ACC112 (cell line): ENCODE measurements around the gene MYOF.

ENCODE experiments used
- H2AFZ ChIP-seq: fragments of 200-600 bp; sonication (generic); one replicate; pipeline ENCODE4 v1.6.0; 2017; ENCODE audit warnings: antibody characterized with exemption, low read length; ENCODE audit not compliant: unreplicated experiment
- H3K27ac ChIP-seq: fragments of 200-600 bp; sonication (generic); 2 replicates; pipeline ENCODE4 v1.5.1; 2014; ENCODE audit warnings: low read depth, mild to moderate bottlenecking, antibody characterized with exemption, low read length, moderate library complexity
- H3K27me3 ChIP-seq: fragments of 200-600 bp; sonication (generic); 2 replicates; pipeline ENCODE4 v1.6.1; 2014; ENCODE audit warnings: mild to moderate bottlenecking, antibody characterized with exemption, low read length, moderate library complexity, mixed read lengths; ENCODE audit not compliant: insufficient read depth
- H3K36me3 ChIP-seq: fragments of 200-600 bp; sonication (generic); 2 replicates; pipeline ENCODE4 v1.6.1; 2016; ENCODE audit warnings: mild to moderate bottlenecking, antibody characterized with exemption, low read length, moderate library complexity, mixed read lengths; ENCODE audit not compliant: insufficient read depth
- H3K4me1 ChIP-seq: fragments of 200-600 bp; sonication (generic); one replicate; pipeline ENCODE4 v1.6.1; 2016; ENCODE audit warnings: low read length, mixed read lengths; ENCODE audit not compliant: insufficient read depth, unreplicated experiment, control insufficient read depth
- H3K4me3 ChIP-seq: fragments of 200-600 bp; sonication (generic); 2 replicates; pipeline ENCODE4 v1.5.1; 2014; ENCODE audit warnings: mild to moderate bottlenecking, low read depth, low read length
- H3K79me2 ChIP-seq: fragments of 200-600 bp; sonication (generic); one replicate; pipeline ENCODE4 v1.6.0; 2016; ENCODE audit warnings: low read length; ENCODE audit not compliant: control insufficient read depth, unreplicated experiment, insufficient read depth

The MYOF gene

DNA sequence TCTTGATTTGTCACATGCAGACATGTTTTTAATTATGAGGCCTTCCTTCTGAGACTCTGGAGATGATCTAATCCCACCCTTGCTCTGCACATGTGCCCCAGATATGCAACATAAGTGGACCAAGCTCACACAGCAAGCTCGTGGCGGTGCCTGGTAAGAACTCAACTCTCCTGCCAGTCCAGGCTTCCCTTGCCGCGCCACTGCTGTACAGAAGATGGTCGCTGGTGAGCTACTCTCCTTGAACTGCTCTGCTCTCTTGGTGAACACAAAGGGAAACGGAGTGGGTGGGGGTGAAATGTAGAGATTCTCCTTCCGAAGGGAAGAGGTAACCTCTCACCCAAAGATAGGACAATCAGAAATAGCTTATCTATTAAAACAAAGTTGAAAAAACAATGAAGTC lies 25.7 kb downstream of the MYOF start:
- Histone ChIP-seq H3K4me1 (peaks cover 45% of the 10 kb centered on the region), H3K27ac (peak overlapping the region; percentile 93), H3K36me3 (peaks cover 55% of the 10 kb centered on the region), H3K27me3 (no peaks in the 10 kb centered on the region), H2AFZ (no peak overlapping the region), H3K79me2 (peaks cover 66% of the 10 kb centered on the region), H3K4me3 (no peak overlapping the region)

DNA sequence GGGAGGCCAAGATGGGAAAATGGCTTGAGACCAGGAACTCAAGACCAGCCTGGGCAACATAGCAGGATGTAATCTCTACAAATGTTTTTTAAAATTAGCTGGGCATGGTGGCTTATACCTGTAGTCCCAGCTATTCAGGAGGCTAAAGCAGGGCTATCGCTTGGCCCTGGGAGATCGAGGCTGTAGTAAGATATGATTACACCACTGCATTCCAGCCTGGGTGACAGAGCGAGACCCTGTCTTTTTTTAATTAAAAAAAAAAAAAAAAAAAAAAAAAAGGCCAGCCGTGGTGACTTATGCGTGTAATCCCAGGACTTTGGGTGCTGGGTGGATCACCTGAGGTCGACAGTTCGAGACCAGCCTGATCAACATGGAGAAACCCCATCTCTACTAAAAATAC lies 27.4 kb downstream of the MYOF start:
- Histone ChIP-seq H3K36me3 (peaks cover 53% of the 10 kb centered on the region), H2AFZ (no peak overlapping the region), H3K79me2 (peaks cover 51% of the 10 kb centered on the region), H3K27ac (no peak overlapping the region), H3K4me3 (no peak overlapping the region), H3K27me3 (no peaks in the 10 kb centered on the region), H3K4me1 (peaks cover 34% of the 10 kb centered on the region)

DNA sequence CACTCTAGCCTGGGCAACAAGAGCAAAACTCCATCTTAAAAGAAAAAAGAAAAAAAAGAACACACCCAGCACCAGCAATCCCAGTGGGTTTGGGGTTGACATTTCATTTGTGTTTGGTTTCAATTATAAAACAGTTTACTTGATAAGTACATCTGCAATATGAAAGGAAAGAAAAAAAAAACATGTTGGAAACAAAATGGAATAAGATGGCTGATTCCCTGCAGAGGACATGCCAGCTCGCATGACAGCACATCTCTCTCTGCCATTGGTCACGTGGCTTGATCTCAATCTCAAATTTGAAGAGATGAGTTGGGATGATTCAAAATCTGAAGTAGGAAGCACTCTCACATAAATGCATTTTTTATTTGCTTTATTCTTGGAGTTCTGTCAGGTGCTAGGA lies 28.0 kb downstream of the MYOF start:
- Histone ChIP-seq H3K27ac (no peak overlapping the region), H3K36me3 (peaks cover 48% of the 10 kb centered on the region), H2AFZ (no peak overlapping the region), H3K4me1 (peaks cover 28% of the 10 kb centered on the region), H3K79me2 (peaks cover 45% of the 10 kb centered on the region), H3K4me3 (no peak overlapping the region), H3K27me3 (no peaks in the 10 kb centered on the region)

DNA sequence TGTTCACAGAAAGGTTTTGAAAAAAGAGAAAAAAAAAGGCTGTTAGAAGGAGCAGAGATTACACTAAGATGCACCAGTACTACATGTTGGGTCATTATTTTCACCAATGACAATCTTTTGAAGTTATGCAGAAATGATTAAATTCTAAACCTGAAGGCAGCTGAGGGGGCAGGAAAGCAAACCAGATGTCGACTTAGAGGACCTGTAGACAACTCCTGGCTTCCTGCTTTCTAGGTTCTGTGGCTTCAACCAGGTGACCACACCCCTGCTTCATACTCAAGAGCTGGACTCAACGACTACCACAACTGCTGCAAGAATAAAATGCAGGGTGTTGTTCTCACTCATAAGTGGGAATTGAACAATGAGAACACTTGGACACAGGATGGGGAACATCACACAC lies 30.0 kb downstream of the MYOF start:
- Histone ChIP-seq H3K4me1 (peaks cover 11% of the 10 kb centered on the region), H3K79me2 (peaks cover 32% of the 10 kb centered on the region), H2AFZ (no peak overlapping the region), H3K27me3 (no peaks in the 10 kb centered on the region), H3K36me3 (peaks cover 49% of the 10 kb centered on the region), H3K4me3 (no peak overlapping the region), H3K27ac (0 out of 2 replicates have a peak overlapping the region, but pooled peaks have one; percentile 0)

DNA sequence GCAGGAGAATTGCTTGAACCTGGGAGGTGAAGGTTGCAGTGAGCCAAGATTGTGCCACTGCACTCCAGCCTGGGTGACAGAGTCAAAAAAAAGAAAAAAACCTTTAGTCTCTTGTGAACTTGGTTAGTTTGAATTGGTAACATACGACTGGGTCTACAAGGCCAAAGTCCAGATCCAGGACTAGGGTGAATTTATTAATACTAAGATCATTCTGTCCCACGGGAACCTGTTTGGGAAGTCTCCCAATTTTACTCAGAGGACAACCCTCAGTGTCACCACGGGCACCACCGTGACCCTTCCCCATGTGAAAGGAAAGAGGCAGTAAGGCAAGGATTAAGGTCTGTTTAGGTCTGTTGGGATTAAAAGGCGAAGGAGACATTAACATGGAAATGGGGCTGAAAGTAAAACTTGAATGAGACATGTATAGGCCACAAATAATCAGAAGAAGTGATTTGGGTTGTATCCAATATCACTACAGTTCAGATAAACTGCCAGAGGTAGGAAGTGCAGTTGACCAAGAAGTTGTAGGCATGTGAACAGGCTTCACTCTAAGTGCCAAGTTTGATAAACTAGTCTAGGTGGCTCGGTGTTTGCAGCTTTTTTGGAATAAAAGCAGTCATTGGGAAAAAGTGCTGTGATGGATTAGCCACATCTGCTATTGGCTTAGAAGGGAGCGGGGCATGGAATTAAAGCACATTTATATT lies 30.7 kb downstream of the MYOF start:
- Histone ChIP-seq H3K27ac (0 out of 2 replicates have a peak overlapping the region, but pooled peaks have one; percentile 0), H3K79me2 (peaks cover 25% of the 10 kb centered on the region), H3K27me3 (no peaks in the 10 kb centered on the region), H3K4me3 (no peak overlapping the region), H3K36me3 (peaks cover 42% of the 10 kb centered on the region), H2AFZ (no peak overlapping the region), H3K4me1 (peaks cover 5% of the 10 kb centered on the region)

DNA sequence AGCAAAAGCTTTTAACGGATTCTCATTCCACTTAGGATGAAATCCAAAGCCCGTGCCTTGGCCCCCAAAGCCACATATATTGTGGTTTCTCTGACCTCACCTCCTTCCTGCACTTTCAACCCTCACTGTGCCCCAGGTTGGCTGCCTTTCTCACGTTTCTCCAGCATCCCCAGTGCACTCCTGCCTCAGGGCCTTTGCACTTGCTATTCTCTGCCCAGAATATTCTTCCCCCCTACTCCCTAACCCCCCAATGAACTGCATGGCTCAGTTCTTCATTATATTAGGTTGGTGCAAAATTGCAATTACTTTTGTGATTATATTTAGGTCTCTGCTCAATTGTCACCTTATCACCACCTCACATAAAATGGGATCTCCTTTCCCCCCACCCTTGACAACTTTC lies 34.2 kb downstream of the MYOF start:
- Histone ChIP-seq H3K27ac (no peak overlapping the region), H3K79me2 (peaks cover 21% of the 10 kb centered on the region), H3K4me3 (no peak overlapping the region), H3K27me3 (no peaks in the 10 kb centered on the region), H3K36me3 (peaks cover 25% of the 10 kb centered on the region), H2AFZ (no peak overlapping the region), H3K4me1 (peaks cover 27% of the 10 kb centered on the region)

DNA sequence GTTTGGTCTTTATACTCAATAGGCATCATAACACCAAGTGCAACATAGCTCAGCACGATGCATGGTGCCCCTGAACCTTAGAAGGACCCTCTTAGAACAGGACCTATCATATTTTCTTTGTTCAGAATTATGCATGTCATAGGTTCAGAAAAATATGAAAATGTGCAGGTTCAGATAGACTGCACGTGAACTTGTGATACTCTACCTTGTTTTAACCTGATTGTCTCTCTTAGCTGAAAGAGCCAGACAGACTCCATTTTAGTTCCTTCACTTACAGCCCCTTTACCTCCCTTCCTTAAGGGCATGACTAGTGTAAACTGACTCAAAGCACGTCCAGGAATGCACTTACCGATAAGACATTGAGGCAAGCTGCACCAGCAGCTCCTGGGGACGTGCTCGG lies 35.1 kb downstream of the MYOF start:
- Histone ChIP-seq H2AFZ (no peak overlapping the region), H3K4me3 (no peak overlapping the region), H3K79me2 (peaks cover 22% of the 10 kb centered on the region), H3K27ac (peak overlapping the region; percentile 100), H3K4me1 (peaks cover 37% of the 10 kb centered on the region), H3K36me3 (peaks cover 19% of the 10 kb centered on the region), H3K27me3 (no peaks in the 10 kb centered on the region)

DNA sequence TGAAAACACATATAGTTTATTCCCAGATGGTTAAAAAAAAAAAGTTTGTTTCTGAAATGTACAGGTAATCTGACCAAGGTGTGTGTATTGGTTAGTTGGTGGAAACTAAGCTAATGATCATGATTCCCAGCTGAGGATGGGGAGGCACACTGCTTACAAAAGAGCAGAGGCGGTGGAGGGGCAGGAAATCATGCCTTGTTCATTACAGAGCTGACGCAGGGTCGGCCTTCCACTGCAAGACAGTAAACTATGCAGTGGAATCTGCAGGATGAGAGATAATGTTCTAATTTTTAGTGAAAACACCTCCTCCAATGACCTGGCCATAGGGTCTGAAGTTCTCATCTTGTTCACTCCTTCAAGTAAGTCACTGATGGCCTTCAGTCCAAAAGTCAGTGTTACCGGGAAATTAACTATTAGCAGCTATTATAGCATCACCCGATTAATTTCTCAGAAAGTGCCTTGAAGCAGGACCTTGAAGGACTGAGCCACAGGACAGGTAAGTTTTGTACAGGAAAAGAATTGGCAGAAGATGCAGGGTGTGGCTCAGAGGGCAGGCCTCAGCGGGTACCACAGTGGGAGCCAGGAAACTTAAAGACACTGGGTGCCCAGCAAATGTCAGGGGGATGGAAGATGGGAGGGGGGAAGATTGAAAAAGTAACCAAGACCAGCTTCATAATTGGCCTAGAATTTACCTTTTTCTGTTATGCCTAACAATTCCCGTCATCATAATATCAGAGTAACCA lies 36.0 kb downstream of the MYOF start:
- Histone ChIP-seq H2AFZ (no peak overlapping the region), H3K4me1 (peaks cover 41% of the 10 kb centered on the region), H3K27me3 (no peaks in the 10 kb centered on the region), H3K27ac (peak overlapping the region; percentile 100), H3K36me3 (peaks cover 10% of the 10 kb centered on the region), H3K4me3 (no peak overlapping the region), H3K79me2 (peaks cover 28% of the 10 kb centered on the region)

DNA sequence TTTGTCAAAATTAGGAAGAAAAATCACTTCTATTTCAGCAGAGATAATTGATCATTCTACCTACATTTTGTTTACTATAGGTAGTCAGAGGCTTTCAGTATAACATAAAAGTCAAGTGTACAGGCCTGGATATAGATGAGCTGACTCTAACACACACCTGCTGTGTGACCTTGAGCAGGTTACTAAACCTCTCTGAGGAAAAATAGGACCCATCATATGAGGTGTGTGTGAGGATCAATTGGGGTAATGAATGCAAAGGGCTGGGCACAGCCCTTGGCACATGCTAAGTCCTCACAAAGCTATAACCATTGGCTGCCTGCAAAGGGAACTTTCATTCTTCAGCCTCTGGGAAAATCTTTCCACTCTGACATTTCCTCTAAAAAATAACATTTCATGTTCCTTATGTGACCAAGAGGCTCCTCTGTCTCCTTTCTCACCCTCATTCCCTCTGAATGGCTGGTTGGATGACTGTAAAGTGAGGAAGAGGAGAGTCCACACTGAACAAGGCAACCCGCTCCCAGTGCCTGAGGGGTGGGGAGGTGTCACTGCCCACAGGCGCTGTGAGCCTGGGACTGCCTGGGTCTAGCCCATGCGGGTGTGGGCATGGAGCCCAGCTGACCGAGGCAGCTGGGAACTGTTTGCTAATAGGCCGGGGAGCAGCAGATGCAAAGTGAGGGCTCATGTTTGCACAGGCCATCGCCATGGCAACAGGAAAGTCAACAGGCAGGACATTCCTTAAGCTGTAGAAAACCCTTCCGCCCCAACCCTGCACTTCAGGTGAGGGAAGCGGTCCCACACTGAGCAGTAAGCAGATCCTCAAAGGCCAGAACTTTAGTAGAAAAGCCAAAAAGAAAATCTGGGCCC lies 36.8 kb downstream of the MYOF start:
- Histone ChIP-seq H3K4me3 (no peak overlapping the region), H3K79me2 (peaks cover 36% of the 10 kb centered on the region), H3K27ac (peak overlapping the region; percentile 100), H2AFZ (no peak overlapping the region), H3K27me3 (no peaks in the 10 kb centered on the region), H3K36me3 (peaks cover 10% of the 10 kb centered on the region), H3K4me1 (peaks cover 49% of the 10 kb centered on the region)

DNA sequence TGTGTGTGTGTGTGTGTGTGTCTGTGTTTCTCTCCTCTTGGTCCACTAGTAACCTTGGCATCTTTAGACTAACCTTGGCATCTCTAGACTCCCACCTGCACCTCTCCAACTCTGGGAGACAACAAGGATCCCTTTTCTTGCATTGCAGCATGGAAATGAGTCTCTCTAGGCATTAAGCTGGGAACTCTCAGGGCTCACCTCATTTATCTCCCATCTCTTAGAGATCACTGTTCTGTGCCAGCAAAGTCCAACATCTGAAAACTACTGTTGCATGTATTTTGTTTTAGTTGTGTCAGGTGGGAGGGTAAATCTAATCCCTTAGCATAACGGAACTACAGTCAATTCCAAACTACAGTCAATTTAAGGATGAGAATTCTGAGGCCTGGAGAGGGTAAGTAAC lies 38.7 kb downstream of the MYOF start:
- Histone ChIP-seq H3K4me1 (peaks cover 57% of the 10 kb centered on the region), H2AFZ (no peak overlapping the region), H3K27me3 (no peaks in the 10 kb centered on the region), H3K4me3 (no peak overlapping the region), H3K79me2 (peaks cover 53% of the 10 kb centered on the region), H3K27ac (peak overlapping the region; percentile 100), H3K36me3 (peaks cover 9% of the 10 kb centered on the region; the same call in 1 of the 2 replicates)
